Endodermal cell (in vitro differentiated cells): Measurements from ENCODE around the gene PTTG1. TPM values are rescaled to one million over a fixed set of nuclear protein-coding genes. Genes with fewer than 3 reads are reported as not detected.
A peak's percentile ranks its signal among the peaks of the same experiment; 100 is the strongest.

ENCODE experiments used
- DNase-seq: peaks from one replicate; pipeline ENCODE4 v3.0.0-alpha.2; 2017
- H3K27ac ChIP-seq: 2 replicates; pipeline ENCODE4 v1.5.1; 2013; ENCODE audit warnings: mild to moderate bottlenecking, low read depth, low read length, moderate library complexity
- H3K27me3 ChIP-seq: 2 replicates; pipeline ENCODE4 v1.6.1; 2013; ENCODE audit warnings: mild to moderate bottlenecking, low read length, moderate library complexity; ENCODE audit not compliant: insufficient read depth, control insufficient read depth, poor library complexity, severe bottlenecking
- H3K36me3 ChIP-seq: 2 replicates; pipeline ENCODE4 v1.7.0; 2013; ENCODE audit warnings: mild to moderate bottlenecking, low read length, moderate library complexity; ENCODE audit not compliant: control insufficient read depth, insufficient read depth
- H3K4me1 ChIP-seq: one replicate; pipeline ENCODE4 v1.7.0; 2013; ENCODE audit warnings: low read length; ENCODE audit not compliant: control insufficient read depth, insufficient read depth
- H3K4me3 ChIP-seq: 2 replicates; pipeline ENCODE4 v1.5.1; 2013; ENCODE audit warnings: mild to moderate bottlenecking, low read length, moderate library complexity
- H3K9ac ChIP-seq: 2 replicates; pipeline ENCODE4 v1.6.1; 2013; ENCODE audit warnings: mild to moderate bottlenecking, low read length, moderate library complexity; ENCODE audit not compliant: poor library complexity, severe bottlenecking; ENCODE audit errors: extremely low read depth
- H3K9me3 ChIP-seq: 2 replicates; pipeline ENCODE4 v1.6.1; 2013; ENCODE audit warnings: mild to moderate bottlenecking, low read length, moderate library complexity; ENCODE audit not compliant: control insufficient read depth
- H3K27ac Mint-ChIP-seq: 2 replicates; pipeline ENCODE4 v1.8.0; 2020; ENCODE audit warnings: mixed read lengths
- H3K27me3 Mint-ChIP-seq: 2 replicates; pipeline ENCODE4 v1.8.0; 2021; ENCODE audit warnings: mild to moderate bottlenecking, mixed read lengths; ENCODE audit not compliant: insufficient read depth
- H3K36me3 Mint-ChIP-seq: 2 replicates; pipeline ENCODE4 v1.8.0; 2020; ENCODE audit warnings: low read depth, mixed read lengths
- H3K4me1 Mint-ChIP-seq: 2 replicates; pipeline ENCODE4 v1.8.0; 2020; ENCODE audit warnings: mixed read lengths
- H3K4me3 Mint-ChIP-seq: 2 replicates; pipeline ENCODE4 v1.8.0; 2020; ENCODE audit warnings: mild to moderate bottlenecking, moderate library complexity, mixed read lengths
- H3K9me3 Mint-ChIP-seq: 2 replicates; pipeline ENCODE4 v1.8.0; 2020; ENCODE audit warnings: mild to moderate bottlenecking, mixed read lengths
- CTCF ChIP-seq: fragments of 200-600 bp; sonication (generic); conservative IDR thresholded peaks from 2 replicates; pipeline ENCODE4 v1.5.0; 2021; ENCODE audit warnings: antibody characterized with exemption, mild to moderate bottlenecking
- WGBS, 2 experiments: methylation state at CpG; one replicate each; pipeline versions ENCODE4 v1.1.5 to v1.1.7; 2013; ENCODE audit warnings: missing lambda C conversion rate in 2 of 2, mixed read lengths in 1 of 2; ENCODE audit not compliant: insufficient coverage in 1 of 2, insufficient read length in 1 of 2; 5-methylcytosine and 5-hydroxymethylcytosine counted together
- long read RNA-seq, 4 experiments: library from polyadenylated mRNA in 2 of 4; library from RNA in 1 of 4; library from capped mRNA in 1 of 4; stranded (forward) in 3 of 4; unstranded in 1 of 4; transcript quantifications; one replicate each; pipeline ENCODE4 v2.0.0, GENCODE V29; 2020 to 2021; ENCODE audit warnings: inconsistent platforms in 1 of 4
- polyA plus RNA-seq, 2 experiments: library from polyadenylated mRNA; stranded (reverse); fragments of 50-300 nt; gene quantifications; one replicate each; pipeline ENCODE4 v1.2.3, GENCODE V29; 2013
- total RNA-seq, 2 donors: library from RNA; stranded (reverse); fragmentation: NEBNext Ultra II Directional in 1 of 2; extraction: Animal tissue kit (Norgen Biotek cat#: 25700) in 1 of 2; gene quantifications; 2 replicates in 1 of 2; 3 replicates in 1 of 2; pipeline ENCODE4 v1.2.1, GENCODE V29; 2021

Gene PTTG1
- 100 to 1,000 TPM; 121 to 162 TPM for total RNA-seq
- 372 TPM for polyA plus RNA-seq (2013, experiment 1 of 2)
- polyA plus RNA-seq (2013, experiment 2 of 2): 366 TPM
- long read RNA-seq, experiment 1, transcript PTTG1-202 (5 exons, 1,070 nt): minor isoform, 36 of 118 reads
- long read RNA-seq, experiment 1, transcript PTTG1-201 (6 exons, 753 nt): major isoform, 52 of 118 reads
- long read RNA-seq, experiment 1, partial matches to known transcripts: 15 of 118 reads
- long read RNA-seq, experiment 1, other reads (novel, unspliced or antisense): 13 of 118 reads
- long read RNA-seq, experiment 2, transcript PTTG1-202 (5 exons, 1,070 nt): minor isoform, 13 of 92 reads
- long read RNA-seq, experiment 2, transcript PTTG1-205 (6 exons, 895 nt): minor isoform, 5 of 92 reads
- long read RNA-seq, experiment 2, transcript PTTG1-201 (6 exons, 753 nt): major isoform, 66 of 92 reads
- long read RNA-seq, experiment 2, partial matches to known transcripts: 5 of 92 reads
- long read RNA-seq, experiment 2, other reads (novel, unspliced or antisense): 3 of 92 reads
- long read RNA-seq, experiment 3, transcript PTTG1-205 (6 exons, 895 nt): minor isoform, 5 of 67 reads
- long read RNA-seq, experiment 3, transcript PTTG1-202 (5 exons, 1,070 nt): minor isoform, 14 of 67 reads
- long read RNA-seq, experiment 3, transcript PTTG1-201 (6 exons, 753 nt): major isoform, 43 of 67 reads
- long read RNA-seq, experiment 3, partial matches to known transcripts: 1 of 67 reads
- long read RNA-seq, experiment 3, other reads (novel, unspliced or antisense): 4 of 67 reads
- long read RNA-seq, experiment 4, transcript PTTG1-202 (5 exons, 1,070 nt): minor isoform, 8 of 38 reads
- long read RNA-seq, experiment 4, transcript PTTG1-205 (6 exons, 895 nt): major isoform, 25 of 38 reads
- long read RNA-seq, experiment 4, partial matches to known transcripts: 0 of 38 reads
- long read RNA-seq, experiment 4, other reads (novel, unspliced or antisense): 0 of 38 reads

- 0% methylated on average over 27 to 39 of the region's 39 CpGs for WGBS, 2 experiments
Measured at GRCh38 chr5:160421625-160422258, at the start of gene PTTG1. PTTG1 (plus strand) TSS chr5:160421855; CDS start chr5:160422313, 458 bp downstream.

GRCh38 chr5:160375166-160375565, 46.5 kb upstream of the PTTG1 start:
- TF ChIP-seq CTCF: no peak
- no peaks in the 10 kb centered on the region for H3K4me1 ChIP-seq
- Mint-ChIP-seq H3K4me3 (no peak overlapping the region), H3K27ac (no peak overlapping the region), H3K4me1 (peaks cover 4% of the 10 kb centered on the region), H3K9me3 (no peaks in the 10 kb centered on the region), H3K36me3 (no peaks in the 10 kb centered on the region), H3K27me3 (peaks cover 51% of the 10 kb centered on the region)
- no peaks in the 10 kb centered on the region for H3K36me3 ChIP-seq
- H3K27me3 ChIP-seq: peaks cover 51% of the 10 kb centered on the region
- H3K9me3 ChIP-seq: no peaks in the 10 kb centered on the region
- H3K4me3 ChIP-seq: no peak overlapping the region
- no peak overlapping the region for H3K27ac ChIP-seq
- DNase-seq: no peak
- no peak overlapping the region for H3K9ac ChIP-seq

More at GRCh38 chr5:160421625-160422258, at the start of gene PTTG1:
- H3K4me1 Mint-ChIP-seq: peaks cover 55% of the 10 kb centered on the region
- H3K27me3 Mint-ChIP-seq: no peaks in the 10 kb centered on the region
- Histone ChIP-seq H3K9me3 (no peaks in the 10 kb centered on the region), H3K4me3 (peak within 1 kb of the TSS; percentile 94), H3K27ac (no peak within 1 kb of the TSS), H3K36me3 (peaks cover 15% of the 10 kb centered on the region), H3K27me3 (no peaks in the 10 kb centered on the region), H3K9ac (peak within 1 kb of the TSS; percentile 36), H3K4me1 (peaks cover 15% of the 10 kb centered on the region)
- H3K9me3 Mint-ChIP-seq: no peaks in the 10 kb centered on the region
- H3K36me3 Mint-ChIP-seq: peaks cover 8% of the 10 kb centered on the region
- peak within 1 kb of the TSS; percentile 86 for H3K4me3 Mint-ChIP-seq
- H3K27ac Mint-ChIP-seq: peak within 1 kb of the TSS; percentile 92
- DNase-seq: peak; percentile 98
- TF ChIP-seq CTCF: no peak

GRCh38 chr5:160375701-160376100, 46.0 kb upstream of the PTTG1 start:
- no peak for TF ChIP-seq CTCF
- Mint-ChIP-seq H3K4me3 (no peak overlapping the region), H3K9me3 (no peaks in the 10 kb centered on the region), H3K36me3 (no peaks in the 10 kb centered on the region), H3K4me1 (peaks cover 1% of the 10 kb centered on the region), H3K27me3 (peaks cover 45% of the 10 kb centered on the region), H3K27ac (no peak overlapping the region)
- Histone ChIP-seq H3K4me3 (no peak overlapping the region), H3K9ac (no peak overlapping the region), H3K27me3 (peaks cover 45% of the 10 kb centered on the region), H3K36me3 (no peaks in the 10 kb centered on the region), H3K4me1 (no peaks in the 10 kb centered on the region), H3K9me3 (no peaks in the 10 kb centered on the region), H3K27ac (no peak overlapping the region)
- no peak for DNase-seq
- 99% methylated on average over 2 of the region's 2 CpGs; no CpG with 5 or more reads in 1 of the 2 experiments for WGBS, 2 experiments
